SU-DHL-6 (cell line): ENCODE data around the gene LRRC26.

Experiments
- H2AFZ ChIP-seq: fragments of 200-600 bp; sonication (generic); 2 replicates; pipeline ENCODE4 v1.6.1; 2014; ENCODE audit warnings: low read depth, mild to moderate bottlenecking, moderate library complexity, mixed read lengths, antibody characterized with exemption, low read length; ENCODE audit not compliant: severe bottlenecking
- H3F3A ChIP-seq: fragments of 200-600 bp; shearing (Covaris generic); 2 replicates; pipeline ENCODE4 v1.6.0; 2016; ENCODE audit warnings: antibody characterized with exemption, mild to moderate bottlenecking; ENCODE audit not compliant: insufficient read depth
- H3K27ac ChIP-seq: fragments of 200-600 bp; sonication (generic); 2 replicates; pipeline ENCODE4 v1.5.1; 2016; ENCODE audit warnings: low read depth, mild to moderate bottlenecking, low read length, moderate library complexity, mixed read lengths
- H3K27me3 ChIP-seq: fragments of 200-600 bp; sonication (generic), shearing (Covaris generic); 2 replicates; pipeline ENCODE4 v1.6.0; 2014; ENCODE audit warnings: mild to moderate bottlenecking, low read length
- H3K36me3 ChIP-seq: fragments of 200-600 bp; sonication (generic); 2 replicates; pipeline ENCODE4 v1.6.1; 2014; ENCODE audit warnings: mild to moderate bottlenecking, low read length, mixed read lengths
- H3K4me2 ChIP-seq: fragments of 300-600, 200-600 bp; shearing (Covaris generic), sonication (generic); 2 replicates; pipeline ENCODE4 v1.6.0; 2014; ENCODE audit warnings: low read length, low read depth, mild to moderate bottlenecking; ENCODE audit not compliant: poor library complexity, severe bottlenecking
- H3K4me3 ChIP-seq: fragments of 200-600 bp; sonication (generic); 2 replicates; pipeline ENCODE4 v1.5.1; 2014; ENCODE audit warnings: antibody characterized with exemption, low read length, mild to moderate bottlenecking, mixed read lengths; ENCODE audit not compliant: insufficient read depth, poor library complexity, severe bottlenecking
- H3K79me2 ChIP-seq: fragments of 200-600 bp; sonication (generic); 2 replicates; pipeline ENCODE4 v1.6.1; 2014; ENCODE audit warnings: mild to moderate bottlenecking, low read length, moderate library complexity; ENCODE audit not compliant: insufficient read depth
- H3K9ac ChIP-seq: fragments of 200-600 bp; sonication (generic); 2 replicates; pipeline ENCODE4 v1.7.0; 2014; ENCODE audit warnings: mild to moderate bottlenecking, low read length
- H3K9me2 ChIP-seq: fragments of 200-600 bp; sonication (generic); replicated peaks from 2 replicates; pipeline ENCODE4 v1.6.1; 2014; ENCODE audit warnings: low read length; ENCODE audit not compliant: insufficient read depth
- H3K9me3 ChIP-seq: fragments of 200-600 bp; sonication (generic); 2 replicates; pipeline ENCODE4 v1.6.1; 2014; ENCODE audit warnings: low read length, mixed read lengths; ENCODE audit not compliant: insufficient read depth
- H4K20me1 ChIP-seq: fragments of 200-600 bp; sonication (generic); 2 replicates; pipeline ENCODE4 v1.6.1; 2014; ENCODE audit warnings: low read depth, mild to moderate bottlenecking, antibody characterized with exemption, low read length, moderate library complexity, mixed read lengths
- EZH2phosphoT487 ChIP-seq: fragments of 200-600 bp; sonication (generic), shearing (Covaris generic); conservative IDR thresholded peaks from 2 replicates; pipeline ENCODE4 v1.6.1; 2018; ENCODE audit warnings: mild to moderate bottlenecking, antibody characterized with exemption, low read length, moderate library complexity, mixed read lengths
- TF ChIP-seq, protein P1 (sequence below): fragments of 200-600 bp; sonication (generic); IDR thresholded peaks from one replicate; pipeline ENCODE4 v1.5.1; 2017; ENCODE audit warnings: antibody characterized with exemption, mild to moderate bottlenecking, low read length, moderate library complexity; ENCODE audit not compliant: insufficient read depth, poor library complexity, severe bottlenecking

The LRRC26 gene

GRCh38 chr9:137214620-137215019, 44.8 kb upstream of the LRRC26 start:
- Histone ChIP-seq H3K36me3 (no peaks in the 10 kb centered on the region), H3K27me3 (no peaks in the 10 kb centered on the region), H3K9me3 (no peaks in the 10 kb centered on the region), H3K79me2 (no peaks in the 10 kb centered on the region), H3K9ac (no peak overlapping the region), H3K9me2 (no peaks in the 10 kb centered on the region), H3K4me2 (no peak overlapping the region), H2AFZ (no peak overlapping the region), H3F3A (no peaks in the 10 kb centered on the region), H3K27ac (no peak overlapping the region), H3K4me3 (no peak overlapping the region), H4K20me1 (no peaks in the 10 kb centered on the region)
- TF ChIP-seq EZH2phosphoT487 = no peak
- TF ChIP-seq, protein P1, sequence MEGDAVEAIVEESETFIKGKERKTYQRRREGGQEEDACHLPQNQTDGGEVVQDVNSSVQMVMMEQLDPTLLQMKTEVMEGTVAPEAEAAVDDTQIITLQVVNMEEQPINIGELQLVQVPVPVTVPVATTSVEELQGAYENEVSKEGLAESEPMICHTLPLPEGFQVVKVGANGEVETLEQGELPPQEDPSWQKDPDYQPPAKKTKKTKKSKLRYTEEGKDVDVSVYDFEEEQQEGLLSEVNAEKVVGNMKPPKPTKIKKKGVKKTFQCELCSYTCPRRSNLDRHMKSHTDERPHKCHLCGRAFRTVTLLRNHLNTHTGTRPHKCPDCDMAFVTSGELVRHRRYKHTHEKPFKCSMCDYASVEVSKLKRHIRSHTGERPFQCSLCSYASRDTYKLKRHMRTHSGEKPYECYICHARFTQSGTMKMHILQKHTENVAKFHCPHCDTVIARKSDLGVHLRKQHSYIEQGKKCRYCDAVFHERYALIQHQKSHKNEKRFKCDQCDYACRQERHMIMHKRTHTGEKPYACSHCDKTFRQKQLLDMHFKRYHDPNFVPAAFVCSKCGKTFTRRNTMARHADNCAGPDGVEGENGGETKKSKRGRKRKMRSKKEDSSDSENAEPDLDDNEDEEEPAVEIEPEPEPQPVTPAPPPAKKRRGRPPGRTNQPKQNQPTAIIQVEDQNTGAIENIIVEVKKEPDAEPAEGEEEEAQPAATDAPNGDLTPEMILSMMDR = no peak

DNA sequence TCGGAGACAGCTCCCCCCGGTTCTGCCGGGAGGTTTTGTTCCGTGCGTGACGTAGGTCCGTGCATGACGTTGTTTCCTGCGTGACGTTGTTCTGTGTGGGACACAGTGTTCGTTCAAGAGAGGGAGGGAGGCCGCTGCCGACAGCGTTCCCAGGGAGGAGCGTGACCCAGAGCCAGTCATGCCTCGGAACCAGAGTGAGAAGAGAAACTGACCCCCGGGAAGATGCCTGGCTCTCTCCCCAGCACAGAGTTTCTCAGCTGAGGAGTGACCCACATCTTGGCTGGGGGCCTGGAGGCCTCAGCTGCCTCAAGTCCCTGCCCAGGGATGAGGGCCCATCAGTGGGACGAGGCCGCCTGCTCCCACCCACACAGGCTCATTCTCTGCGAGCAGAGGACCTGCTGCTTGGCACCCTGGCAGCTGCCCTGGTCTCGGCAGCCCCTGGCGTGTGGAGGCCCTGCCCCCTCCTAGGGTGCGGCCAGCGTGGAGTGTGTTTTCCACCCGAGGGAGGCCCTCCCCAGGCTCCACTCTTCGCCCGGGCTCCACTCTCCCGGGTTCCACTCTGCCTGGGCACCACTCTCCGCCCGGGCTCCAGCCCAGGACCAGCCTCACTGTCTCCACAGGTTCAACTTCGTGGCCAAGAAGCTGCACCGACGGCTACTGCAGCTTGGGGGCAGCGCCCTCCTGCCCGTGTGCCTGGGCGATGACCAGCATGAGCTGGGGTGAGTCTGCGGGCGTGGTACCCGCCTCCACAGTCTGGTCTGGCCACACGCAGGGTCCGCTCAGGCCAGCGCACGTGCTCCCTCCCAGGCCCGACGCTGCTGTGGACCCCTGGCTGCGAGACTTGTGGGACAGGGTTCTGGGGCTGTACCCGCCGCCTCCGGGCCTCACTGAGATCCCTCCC, 43.6 kb upstream of the LRRC26 start:
- Histone ChIP-seq H3K4me3 (no peak overlapping the region), H3K27ac (no peak overlapping the region), H4K20me1 (no peaks in the 10 kb centered on the region), H3K9me2 (no peaks in the 10 kb centered on the region), H3K9me3 (no peaks in the 10 kb centered on the region), H3K27me3 (no peaks in the 10 kb centered on the region), H3K79me2 (no peaks in the 10 kb centered on the region), H3F3A (no peaks in the 10 kb centered on the region), H3K36me3 (no peaks in the 10 kb centered on the region), H2AFZ (no peak overlapping the region), H3K9ac (no peak overlapping the region), H3K4me2 (no peak overlapping the region)
- TF ChIP-seq, protein P1 = no peak
- no peak for TF ChIP-seq EZH2phosphoT487

- Histone ChIP-seq H3K9ac (no peak overlapping the region), H4K20me1 (no peaks in the 10 kb centered on the region), H3K4me3 (no peak overlapping the region), H3K9me3 (no peaks in the 10 kb centered on the region), H3K9me2 (no peaks in the 10 kb centered on the region), H2AFZ (no peak overlapping the region), H3K36me3 (no peaks in the 10 kb centered on the region), H3K79me2 (no peaks in the 10 kb centered on the region), H3K4me2 (no peak overlapping the region), H3K27ac (no peak overlapping the region), H3F3A (no peaks in the 10 kb centered on the region), H3K27me3 (no peaks in the 10 kb centered on the region)
- TF ChIP-seq, protein P1 = no peak
- no peak for TF ChIP-seq EZH2phosphoT487
These were observed 42.7 kb upstream of the LRRC26 start for GRCh38 chr9:137212520-137212919.
